IMR-90 (cell line): ENCODE measurements around the gene RFTN2. TPM values are rescaled to one million over a fixed set of nuclear protein-coding genes. Genes with fewer than 3 reads are reported as not detected.

Experiments
- ATAC-seq: fragments of 200-7000 bp; cut with Tn5 transposase; 2 replicates; pipeline ENCODE4 v1.9.1; 2020; ENCODE audit warnings: low read depth, mild to moderate bottlenecking, moderate library complexity
- BruUV-seq: library from RNA; stranded (reverse); fragments of 400-500 nt; replicated peaks from 2 replicates; lab custom pipeline; 2021; lab: Mats Ljungman, UMichigan
- CTCF ChIA-PET: fragments of 300-600 bp; formaldehyde crosslinking; extraction: SDS; loops from one replicate; lab custom pipeline; 2021; ENCODE audit warnings: antibody characterized with exemption; lab: Yijun Ruan, JAX
- POLR2A ChIA-PET: fragments of 300-600 bp; sonication (Branson Sonifier 250); formaldehyde crosslinking; loops from one replicate; lab custom pipeline; 2022; ENCODE audit warnings: antibody characterized with exemption; ENCODE audit not compliant: unreplicated experiment; lab: Charles Lee
- DNase-seq: peaks from one replicate; pipeline ENCODE4 v3.0.0; 2013
- H2AFZ ChIP-seq: replicated peaks from 2 replicates; pipeline ENCODE3; 2013; ENCODE audit warnings: low read length, mild to moderate bottlenecking; ENCODE audit not compliant: poor library complexity
- H2AK5ac ChIP-seq: 2 replicates; pipeline ENCODE4 v1.6.1; 2013; ENCODE audit warnings: low read depth, low read length, inconsistent platforms
- H2AK9ac ChIP-seq: replicated peaks from 2 replicates; pipeline ENCODE3; 2013; ENCODE audit warnings: mild to moderate bottlenecking, low read depth, low read length, moderate library complexity; ENCODE audit not compliant: poor library complexity
- H2BK120ac ChIP-seq: 2 replicates; pipeline ENCODE4 v1.6.1; 2013; ENCODE audit warnings: low read depth, low read length, inconsistent platforms
- H2BK15ac ChIP-seq: 3 replicates; pipeline ENCODE4 v1.6.1; 2013; ENCODE audit warnings: low read depth, low read length, inconsistent platforms
- H2BK20ac ChIP-seq: 2 replicates; pipeline ENCODE4 v1.6.1; 2013; ENCODE audit warnings: low read depth, mild to moderate bottlenecking, inconsistent platforms, low read length, moderate library complexity
- H2BK5ac ChIP-seq: 2 replicates; pipeline ENCODE4 v1.6.1; 2013; ENCODE audit warnings: mild to moderate bottlenecking, low read depth, low read length, inconsistent platforms; ENCODE audit not compliant: poor library complexity, severe bottlenecking
- H3K14ac ChIP-seq: replicated peaks from 2 replicates; pipeline ENCODE4 v1.6.1; 2013; ENCODE audit warnings: low read depth, low read length, inconsistent platforms
- H3K18ac ChIP-seq: 2 replicates; pipeline ENCODE4 v1.6.1; 2013; ENCODE audit warnings: low read depth, low read length, control low read depth
- H3K23ac ChIP-seq: 2 replicates; pipeline ENCODE4 v1.6.1; 2013; ENCODE audit warnings: low read depth, low read length, inconsistent platforms
- H3K27ac ChIP-seq: 2 replicates; pipeline ENCODE4 v1.5.1; 2013; ENCODE audit warnings: mild to moderate bottlenecking, control low read depth, low read length; ENCODE audit not compliant: insufficient read depth
- H3K27me3 ChIP-seq: 2 replicates; pipeline ENCODE4 v1.6.1; 2013; ENCODE audit warnings: low read length; ENCODE audit not compliant: control insufficient read depth, insufficient read depth
- H3K36me3 ChIP-seq: 2 replicates; pipeline ENCODE4 v1.6.1; 2013; ENCODE audit warnings: low read length, mixed read lengths; ENCODE audit not compliant: control insufficient read depth, insufficient read depth
- H3K4ac ChIP-seq: 2 replicates; pipeline ENCODE4 v1.6.1; 2013; ENCODE audit warnings: low read depth, low read length, inconsistent platforms
- H3K4me1 ChIP-seq: 2 replicates; pipeline ENCODE4 v1.6.1; 2013; ENCODE audit warnings: low read length, mixed read lengths; ENCODE audit not compliant: control insufficient read depth, insufficient read depth
- H3K4me2 ChIP-seq: 2 replicates; pipeline ENCODE4 v1.6.1; 2013; ENCODE audit warnings: low read depth, mild to moderate bottlenecking, control low read depth, low read length, moderate library complexity
- H3K4me3 ChIP-seq: 2 replicates; pipeline ENCODE4 v1.5.1; 2013; ENCODE audit warnings: low read depth, mild to moderate bottlenecking, control low read depth, low read length, moderate library complexity; ENCODE audit not compliant: insufficient read depth
- H3K56ac ChIP-seq: 2 replicates; pipeline ENCODE4 v1.6.1; 2013; ENCODE audit warnings: low read length, inconsistent platforms; ENCODE audit not compliant: insufficient read depth; ENCODE audit errors: extremely low read depth
- H3K79me1 ChIP-seq, 2 experiments: 2 replicates each; pipeline ENCODE4 v1.6.1; 2013; ENCODE audit warnings: low read length in 2 of 2, inconsistent platforms in 1 of 2, low read depth in 1 of 2
- H3K9ac ChIP-seq: 2 replicates; pipeline ENCODE4 v1.6.1; 2013; ENCODE audit warnings: low read depth, low read length, control low read depth
- H3K9me1 ChIP-seq: 2 replicates; pipeline ENCODE4 v1.6.1; 2013; ENCODE audit warnings: low read length, inconsistent platforms; ENCODE audit not compliant: insufficient read depth
- H3K9me3 ChIP-seq: 2 replicates; pipeline ENCODE4 v1.6.1; 2013; ENCODE audit warnings: low read length; ENCODE audit not compliant: control insufficient read depth, insufficient read depth
- H4K20me1 ChIP-seq: 2 replicates; pipeline ENCODE4 v1.6.1; 2013; ENCODE audit warnings: low read length, inconsistent platforms; ENCODE audit not compliant: insufficient read depth
- H4K5ac ChIP-seq: 2 replicates; pipeline ENCODE4 v1.6.1; 2013; ENCODE audit warnings: mild to moderate bottlenecking, low read depth, low read length, control low read depth
- H4K8ac ChIP-seq, 2 experiments: 2 replicates each; pipeline ENCODE4 v1.6.1; 2013; ENCODE audit warnings: low read depth in 2 of 2, low read length in 2 of 2, control low read depth in 1 of 2, inconsistent platforms in 1 of 2
- H4K91ac ChIP-seq: 2 replicates; pipeline ENCODE4 v1.6.1; 2013; ENCODE audit warnings: low read depth, low read length, inconsistent platforms; ENCODE audit not compliant: insufficient read depth
- BHLHE40 ChIP-seq: fragments of 150-350 bp; IDR thresholded peaks from 2 replicates; pipeline ENCODE4 v1.6.1; 2016; ENCODE audit warnings: mild to moderate bottlenecking, low read depth, low read length
- CEBPB ChIP-seq: IDR thresholded peaks from 2 replicates; pipeline ENCODE4 v1.6.1; 2012; ENCODE audit warnings: low read depth, low read length, improper control_type of control experiment
- CHD1 ChIP-seq: IDR thresholded peaks from 2 replicates; pipeline ENCODE4 v1.6.1; 2012; ENCODE audit warnings: low read depth, low read length, improper control_type of control experiment
- CTCF ChIP-seq: conservative IDR thresholded peaks from 2 replicates; pipeline ENCODE4 v1.5.1; 2012; ENCODE audit warnings: mild to moderate bottlenecking, low read depth, low read length, improper control_type of control experiment
- ELK1 ChIP-seq: fragments of 150-350 bp; IDR thresholded peaks from 2 replicates; pipeline ENCODE4 v1.6.1; 2016; ENCODE audit warnings: low read depth, mild to moderate bottlenecking, low read length, moderate library complexity, borderline replicate concordance
- FOS ChIP-seq: fragments of 150-350 bp; IDR thresholded peaks from 2 replicates; pipeline ENCODE4 v1.6.1; 2016; ENCODE audit warnings: low read depth, low read length
- MAFK ChIP-seq: IDR thresholded peaks from 2 replicates; pipeline ENCODE4 v1.6.1; 2012; ENCODE audit warnings: low read depth, low read length, improper control_type of control experiment
- MAZ ChIP-seq: IDR thresholded peaks from 2 replicates; pipeline ENCODE4 v1.6.1; 2012; ENCODE audit warnings: low read depth, mild to moderate bottlenecking, low read length, improper control_type of control experiment, moderate library complexity, borderline replicate concordance
- MXI1 ChIP-seq: IDR thresholded peaks from 2 replicates; pipeline ENCODE4 v1.6.1; 2012; ENCODE audit warnings: low read depth, mild to moderate bottlenecking, low read length, moderate library complexity, borderline replicate concordance
- NFE2L2 ChIP-seq: fragments of 150-350 bp; IDR thresholded peaks from 2 replicates; pipeline ENCODE4 v1.6.1; 2016; ENCODE audit warnings: low read depth, mild to moderate bottlenecking, low read length
- POLR2A ChIP-seq: IDR thresholded peaks from 2 replicates; pipeline ENCODE4 v1.6.1; 2012; ENCODE audit warnings: mild to moderate bottlenecking, low read depth, low read length
- RAD21 ChIP-seq: IDR thresholded peaks from 2 replicates; pipeline ENCODE4 v1.6.1; 2012; ENCODE audit warnings: low read length, improper control_type of control experiment
- RCOR1 ChIP-seq: IDR thresholded peaks from 2 replicates; pipeline ENCODE4 v1.6.1; 2012; ENCODE audit warnings: mild to moderate bottlenecking, low read length, improper control_type of control experiment; ENCODE audit not compliant: insufficient replicate concordance
- RFX5 ChIP-seq: IDR thresholded peaks from 2 replicates; pipeline ENCODE4 v1.8.0; 2012; ENCODE audit warnings: low read depth, mild to moderate bottlenecking, low read length, moderate library complexity
- SMC3 ChIP-seq: fragments of 150-350 bp; IDR thresholded peaks from 2 replicates; pipeline ENCODE4 v1.6.1; 2016; ENCODE audit warnings: low read depth, mild to moderate bottlenecking, antibody characterized with exemption, low read length, moderate library complexity
- USF2 ChIP-seq: fragments of 150-350 bp; IDR thresholded peaks from 2 replicates; pipeline ENCODE4 v1.6.1; 2017; ENCODE audit warnings: mild to moderate bottlenecking, antibody characterized with exemption, low read length, low read depth
- dilution Hi-C: fragments of 300-500 bp; cut with HindIII; formaldehyde crosslinking; loops from one replicate; pipeline ENCODE4 v1.14.3; 2018; ENCODE audit warnings: low sequenced_read_pairs; ENCODE audit not compliant: unreplicated experiment
- in situ Hi-C: fragments of 300-500 bp; cut with MboI; formaldehyde crosslinking; loops from 3 replicates; pipeline ENCODE4 v1.14.3; 2019; ENCODE audit warnings: low sequenced_read_pairs, inconsistent platforms, mixed read lengths
- intact Hi-C: fragments of 100-400 bp; cut with micrococcal nuclease; formaldehyde crosslinking; loops from 2 replicates; pipeline ENCODE4 v1.10.0; 2022
- polyA plus RNA-seq, 3 experiments: library from polyadenylated mRNA; depleted of rRNA; stranded (reverse); fragments of >200 nt; gene quantifications; 2 replicates each; pipeline ENCODE4 v1.2.3, GENCODE V29; 2012; ENCODE audit warnings: low replicate concordance in 1 of 3
- total RNA-seq: library from RNA; depleted of rRNA; stranded (reverse); fragments of >200 nt; gene quantifications from 2 replicates; pipeline ENCODE4 v1.2.3, GENCODE V29; 2012

Gene RFTN2
- total and polyA plus RNA-seq, 2 of the 4 experiments (the other 2 are of a cell fraction), result 0.44 to 2.3 TPM

GRCh38 chr2:197666277-197666676, 9.1 kb downstream of the RFTN2 start:
- H3K4me1 ChIP-seq, result peaks cover 8% of the 10 kb centered on the region
- ChIA-PET CTCF (no interaction called here), POLR2A (no interaction called here)
- H3K27ac ChIP-seq, result no peak overlapping the region
- DNase-seq (no peak), ATAC-seq (no peak)
- H2AK9ac ChIP-seq, result no peak overlapping the region
- no TSS peak for BruUV-seq
- no peak overlapping the region for H3K4ac ChIP-seq
- H3K18ac ChIP-seq, result no peak overlapping the region
- H3K4me3 ChIP-seq, result no peak overlapping the region
- dilution Hi-C loops, result no loop called here
- intact Hi-C loops, result no loop called here
- H2AFZ ChIP-seq, result no peak overlapping the region
- no peak overlapping the region for H3K14ac ChIP-seq
- peaks cover 5% of the 10 kb centered on the region for H3K9me3 ChIP-seq
- no peaks in the 10 kb centered on the region for H3K27me3 ChIP-seq
- no peak overlapping the region for H3K56ac ChIP-seq
- no peak for TF ChIP-seq MAZ
- no peak for TF ChIP-seq CHD1
- TF ChIP-seq MXI1, result no peak
- no peak for TF ChIP-seq CEBPB
- TF ChIP-seq MAFK, result no peak
- TF ChIP-seq POLR2A, result no peak
- no peak for TF ChIP-seq BHLHE40
- no peak for TF ChIP-seq FOS
- no peak for TF ChIP-seq RFX5
- no peak for TF ChIP-seq CTCF
- TF ChIP-seq RCOR1, result no peak
- no peak for TF ChIP-seq SMC3
- no peak for TF ChIP-seq ELK1
- no peak for TF ChIP-seq USF2
- no peak for TF ChIP-seq RAD21
- TF ChIP-seq NFE2L2, result no peak
- 0 out of 2 replicates have a peak, but pooled peaks cover 1% of the 10 kb centered on the region for H3K36me3 ChIP-seq
- H4K5ac ChIP-seq, result no peak overlapping the region
- H4K20me1 ChIP-seq, result no peaks in the 10 kb centered on the region
- H2AK5ac ChIP-seq, result no peak overlapping the region
- no peak overlapping the region for H2BK15ac ChIP-seq
- no peak overlapping the region for H3K9ac ChIP-seq
- H4K8ac ChIP-seq, result no peak overlapping the region
- no peak overlapping the region for H2BK5ac ChIP-seq
- H4K91ac ChIP-seq, result no peak overlapping the region
- in situ Hi-C loops, result no loop called here
- no peak overlapping the region for H3K4me2 ChIP-seq
- H2BK20ac ChIP-seq, result no peak overlapping the region
- no peak overlapping the region for H3K23ac ChIP-seq
- H3K79me1 ChIP-seq, result peaks cover 0 to 7% of the 10 kb centered on the region in 2 experiments; a peak in 1 of 4 replicates
- H3K9me1 ChIP-seq, result peaks cover 11% of the 10 kb centered on the region
- no peak overlapping the region for H2BK120ac ChIP-seq
